Measurements from ENCODE around the gene RNASEH2A.
A peak's percentile ranks its signal among the peaks of the same experiment; 100 is the strongest.

DNA sequence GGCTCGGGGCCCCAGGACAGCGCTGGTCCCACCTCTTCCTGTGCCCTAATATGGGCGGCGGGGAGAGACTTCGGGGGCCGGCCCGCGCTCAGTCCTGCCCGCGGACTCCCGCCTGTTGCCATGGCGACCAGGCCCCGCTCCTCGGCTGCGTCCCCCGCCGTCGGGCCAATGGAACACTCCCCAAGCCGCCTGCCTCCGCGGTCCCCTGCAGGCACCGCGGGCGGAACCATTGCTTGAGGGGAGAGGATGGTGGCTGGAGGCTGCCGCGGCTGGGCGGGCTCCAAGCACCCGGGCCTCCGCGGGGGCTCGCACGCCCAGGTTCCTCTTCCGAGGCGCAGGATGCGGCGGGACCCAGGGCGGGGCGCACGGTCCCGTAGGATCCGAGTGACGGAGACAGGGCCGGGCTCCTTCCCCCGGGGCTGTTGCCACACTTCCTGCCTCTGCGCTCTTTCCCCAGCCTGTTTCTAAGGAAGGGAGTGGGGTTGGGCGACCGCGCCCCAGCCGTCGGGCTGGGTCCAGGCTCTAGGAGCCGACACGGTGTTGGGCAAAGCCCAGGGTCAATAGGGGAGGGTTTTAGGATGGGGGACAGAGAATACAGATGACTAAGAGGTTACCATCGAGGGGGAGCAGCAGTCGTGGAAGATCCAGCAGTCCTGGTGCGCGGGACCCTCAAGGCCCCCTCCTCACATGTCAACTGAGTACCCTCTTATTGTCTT is 16.3 kb upstream of the RNASEH2A start:
- TF ChIP-seq, protein P1, sequence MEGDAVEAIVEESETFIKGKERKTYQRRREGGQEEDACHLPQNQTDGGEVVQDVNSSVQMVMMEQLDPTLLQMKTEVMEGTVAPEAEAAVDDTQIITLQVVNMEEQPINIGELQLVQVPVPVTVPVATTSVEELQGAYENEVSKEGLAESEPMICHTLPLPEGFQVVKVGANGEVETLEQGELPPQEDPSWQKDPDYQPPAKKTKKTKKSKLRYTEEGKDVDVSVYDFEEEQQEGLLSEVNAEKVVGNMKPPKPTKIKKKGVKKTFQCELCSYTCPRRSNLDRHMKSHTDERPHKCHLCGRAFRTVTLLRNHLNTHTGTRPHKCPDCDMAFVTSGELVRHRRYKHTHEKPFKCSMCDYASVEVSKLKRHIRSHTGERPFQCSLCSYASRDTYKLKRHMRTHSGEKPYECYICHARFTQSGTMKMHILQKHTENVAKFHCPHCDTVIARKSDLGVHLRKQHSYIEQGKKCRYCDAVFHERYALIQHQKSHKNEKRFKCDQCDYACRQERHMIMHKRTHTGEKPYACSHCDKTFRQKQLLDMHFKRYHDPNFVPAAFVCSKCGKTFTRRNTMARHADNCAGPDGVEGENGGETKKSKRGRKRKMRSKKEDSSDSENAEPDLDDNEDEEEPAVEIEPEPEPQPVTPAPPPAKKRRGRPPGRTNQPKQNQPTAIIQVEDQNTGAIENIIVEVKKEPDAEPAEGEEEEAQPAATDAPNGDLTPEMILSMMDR (IDR thresholded peaks at IDR 0.05) = no peak
- TF ChIP-seq POLR2A (IDR thresholded peaks at IDR 0.05) = peak; percentile 83 to 91

Measured in adrenal gland (tissue), 5 donors.